Measurements from ENCODE around the gene PCYT1B.

- no peak for TF ChIP-seq CTCF (IDR thresholded peaks at IDR 0.05)
- TF ChIP-seq POLR2A (IDR thresholded peaks at IDR 0.05) = no peak
Measured at GRCh38 chrX:24696294-24696693, 49.1 kb upstream of the PCYT1B start.

Measured in heart left ventricle (tissue), 13 donors.